Posterior vena cava (tissue), 2 donors: ENCODE results near the gene ZNRF3. TPM values are rescaled to one million over a fixed set of nuclear protein-coding genes. Genes with fewer than 3 reads are reported as not detected.
"Not testable (repeated sequence)": the region's sequence is repeated elsewhere in the genome, so short reads cannot be mapped to it uniquely, and the experiment has no call there.

ENCODE experiments used
- DNase-seq: peaks from one replicate; pipeline ENCODE4 v3.0.0-alpha.2; 2020; ENCODE audit warnings: low spot score
- intact Hi-C, 2 donors: fragments of 100-400 bp; cut with DNase I; formaldehyde crosslinking; loops; one replicate each; pipeline versions ENCODE4 v1.14.1 to v1.14.2; 2022 to 2023
- total RNA-seq, 2 donors: library from RNA; stranded (reverse); fragmentation: NEBNext Ultra II Directional; extraction: Animal tissue kit (Norgen Biotek cat#: 25700); gene quantifications; one replicate each; pipeline ENCODE4 v1.2.1, GENCODE V29; 2021
- donor health status: DM: yes; HTN: yes; CAD: no.
- donor health status: DM: yes; HTN: yes; CAD: no.

ZNRF3 gene
- total RNA-seq, 2 donors from 2014 or later: 7.5 to 8.5 TPM

DNA sequence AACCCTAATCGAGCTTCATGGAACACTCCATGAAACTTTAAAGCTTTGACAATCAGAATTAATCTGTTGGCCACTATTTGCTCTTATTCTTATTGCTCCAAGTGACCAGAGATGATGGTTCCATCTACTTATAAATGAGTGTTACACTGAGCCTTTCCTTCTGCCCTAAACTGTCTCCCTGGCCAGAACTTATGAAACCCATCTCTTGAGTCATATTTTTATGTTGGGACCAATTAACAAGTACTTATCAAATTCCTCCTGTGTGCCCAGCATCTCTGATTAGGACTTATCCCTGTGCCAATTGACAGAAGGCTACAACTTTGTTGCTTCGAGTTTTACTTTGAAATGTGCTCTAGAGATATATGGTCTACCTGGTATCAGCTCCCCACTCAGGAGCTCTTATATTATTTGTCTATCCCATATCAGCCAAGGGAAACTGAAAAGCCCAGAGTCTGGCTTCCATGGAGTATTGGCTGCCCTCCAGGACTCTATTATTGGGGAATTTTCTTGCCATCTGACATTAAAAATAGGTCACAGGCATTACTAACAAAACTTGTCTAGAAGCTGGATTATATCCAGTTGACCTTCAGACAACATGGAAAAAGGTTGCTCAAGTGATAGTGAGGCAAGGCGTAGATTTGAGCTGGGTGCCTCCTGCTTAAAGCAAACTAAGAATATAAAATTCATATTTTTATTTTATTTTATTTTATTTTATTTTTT lies 198.3 kb downstream of the ZNRF3 start:
- intact Hi-C loops: no loop called here

DNA sequence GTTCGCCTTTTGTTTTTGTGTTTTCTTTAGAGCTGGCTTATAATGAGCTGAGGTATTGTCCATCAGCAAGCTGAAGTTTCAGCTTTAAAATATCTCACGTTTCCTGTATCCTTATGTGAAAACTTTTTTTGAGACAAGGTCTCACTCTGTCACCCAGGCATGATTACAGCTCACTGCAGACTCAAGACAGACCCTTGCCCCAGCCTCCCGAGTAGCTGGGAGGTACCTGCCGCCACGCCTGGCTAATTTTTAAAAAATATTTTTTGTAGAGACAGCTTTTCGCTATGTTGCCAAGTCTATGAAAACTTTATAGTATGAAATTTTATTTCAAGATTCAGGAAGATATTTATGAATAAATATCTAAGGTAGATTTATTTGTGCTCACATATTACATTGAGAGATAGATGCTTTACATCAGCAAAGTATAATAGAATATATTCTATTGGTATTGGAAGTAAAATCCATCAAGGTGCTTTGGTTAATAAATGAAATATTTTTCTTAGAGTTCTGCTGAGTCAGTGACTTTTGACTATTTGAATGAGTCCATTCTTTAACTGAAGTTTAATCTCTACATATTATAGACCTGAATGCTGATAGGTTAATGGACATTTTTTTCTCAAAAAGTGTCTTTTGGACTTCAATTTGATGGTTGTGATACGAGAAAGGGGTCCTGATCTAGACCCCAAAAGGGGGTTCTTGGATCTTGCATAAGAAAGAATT lies 199.6 kb downstream of the ZNRF3 start:
- intact Hi-C loops: no loop called here
- no peak for DNase-seq

More for the DNA sequence above, 198.3 kb downstream of the ZNRF3 start:
- no peak for DNase-seq

GRCh38 chr22:29083576-29083932 lies 200.2 kb downstream of the ZNRF3 start:
- DNase-seq, intact Hi-C loops: not testable (repeated sequence)

GRCh38 chr22:29083933-29084591 lies 200.7 kb downstream of the ZNRF3 start:
- intact Hi-C loops: no loop called here
- no peak for DNase-seq

- intact Hi-C loops: no loop called here
These were observed 203.6 kb downstream of the ZNRF3 start for GRCh38 chr22:29087012-29087411.

DNA sequence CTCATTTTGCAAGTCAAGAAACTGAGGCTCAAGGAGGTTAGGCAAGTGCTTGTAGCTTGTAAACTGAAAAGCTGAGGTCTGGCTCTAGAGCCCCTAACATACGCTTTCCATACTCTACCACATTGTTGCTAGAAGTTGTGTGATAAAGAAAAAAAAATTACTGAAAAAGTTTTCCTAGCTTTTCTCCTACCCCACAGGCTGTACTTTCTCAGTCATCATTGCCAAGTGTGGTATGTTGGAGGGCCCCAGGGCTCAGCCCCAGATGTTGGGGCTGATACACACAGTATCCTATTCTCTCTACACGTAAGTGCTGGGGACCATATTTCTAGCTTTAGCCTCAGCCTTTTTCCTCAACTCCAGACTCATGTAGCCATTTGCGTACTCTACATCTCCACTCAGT lies 205.4 kb downstream of the ZNRF3 start:
- no peak for DNase-seq
- intact Hi-C loops: no loop called here

More at GRCh38 chr22:29087012-29087411, 203.6 kb downstream of the ZNRF3 start:
- no peak for DNase-seq

DNA sequence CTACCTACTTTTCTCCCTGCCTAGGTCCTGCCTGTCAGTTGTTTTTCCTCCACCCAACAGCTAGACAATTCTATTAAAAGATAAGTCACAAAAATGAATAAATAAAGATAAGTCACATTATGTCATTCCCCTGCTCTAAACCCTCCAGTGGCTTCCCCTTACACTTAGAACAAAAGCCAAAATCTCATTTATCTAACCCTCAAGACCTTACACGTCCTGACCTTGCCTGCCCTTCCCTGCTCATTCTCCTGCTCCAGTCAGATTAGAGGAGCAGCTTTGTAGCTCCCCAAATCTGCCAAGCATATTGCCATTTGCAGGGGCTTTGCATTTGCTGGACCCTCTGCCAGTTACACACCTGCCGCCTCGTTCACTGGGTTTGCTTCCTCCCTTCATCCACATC lies 206.1 kb downstream of the ZNRF3 start:
- no peak for DNase-seq

DNA sequence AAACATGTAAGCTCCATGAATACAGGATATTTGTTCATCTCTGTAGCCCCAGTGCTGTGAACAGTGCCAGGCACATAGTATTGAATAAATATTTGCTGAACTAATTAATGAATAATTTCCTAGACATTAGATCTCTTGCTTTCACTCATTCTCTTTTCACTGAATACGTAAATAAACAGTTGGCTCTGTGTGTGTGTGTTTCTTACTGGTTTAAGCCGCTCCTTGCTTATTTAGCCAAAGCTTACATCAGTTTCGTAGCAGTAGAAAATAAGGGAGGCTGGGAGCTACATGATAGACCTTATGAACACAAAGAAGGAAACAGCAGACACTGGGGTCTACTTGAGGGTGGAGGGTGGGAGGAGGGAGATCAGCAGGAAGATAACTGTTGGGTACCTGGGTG lies 206.7 kb downstream of the ZNRF3 start:
- intact Hi-C loops: no loop called here
- DNase-seq: no peak

More for the DNA sequence above, 206.1 kb downstream of the ZNRF3 start:
- intact Hi-C loops: no loop called here

DNA sequence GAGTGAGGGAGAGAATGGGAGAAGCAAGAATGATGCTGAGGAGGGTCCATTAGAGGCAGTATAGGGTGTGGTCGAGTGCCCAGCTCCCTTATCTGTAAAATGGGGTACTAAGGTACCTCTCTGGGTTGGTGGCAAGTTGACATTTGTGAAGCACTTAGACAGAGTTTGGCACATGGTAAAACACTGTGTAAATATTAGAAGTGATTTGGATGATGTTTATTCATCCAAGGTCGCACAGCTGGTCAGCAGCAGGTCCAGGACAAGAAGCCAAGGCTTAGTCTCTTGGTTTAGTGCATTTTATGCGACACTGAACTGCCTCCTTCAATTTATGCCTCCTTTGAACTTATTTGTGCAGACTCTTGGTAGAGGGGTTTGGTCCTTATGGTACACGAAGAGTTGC lies 208.9 kb downstream of the ZNRF3 start:
- intact Hi-C loops: no loop called here

GRCh38 chr22:29093030-29093429 lies 209.7 kb downstream of the ZNRF3 start:
- no peak for DNase-seq
- intact Hi-C loops: no loop called here

More for the DNA sequence above, 208.9 kb downstream of the ZNRF3 start:
- DNase-seq: no peak

- intact Hi-C loops: no loop called here
- DNase-seq: no peak
These were observed 210.3 kb downstream of the ZNRF3 start for GRCh38 chr22:29093501-29094300.

DNA sequence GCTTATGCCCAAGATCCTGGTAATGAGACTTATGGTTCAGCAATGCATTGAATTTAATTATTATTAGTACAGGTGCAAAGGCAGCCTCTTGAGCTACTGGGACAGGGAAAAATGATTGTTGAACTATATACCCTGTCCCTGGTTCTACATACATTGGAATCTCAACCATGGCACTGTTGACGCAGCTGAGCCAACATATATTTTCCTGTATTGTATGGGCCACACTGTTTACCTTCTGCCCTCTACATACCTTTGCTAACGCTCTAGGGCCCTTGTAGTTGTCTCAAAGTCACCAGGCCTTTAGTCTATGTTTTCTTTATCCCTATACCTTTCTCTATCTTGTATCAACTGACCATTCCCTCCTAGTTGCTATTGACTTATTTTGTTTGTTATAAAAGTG lies 212.1 kb downstream of the ZNRF3 start:
- no peak for DNase-seq
- intact Hi-C loops: no loop called here

DNA sequence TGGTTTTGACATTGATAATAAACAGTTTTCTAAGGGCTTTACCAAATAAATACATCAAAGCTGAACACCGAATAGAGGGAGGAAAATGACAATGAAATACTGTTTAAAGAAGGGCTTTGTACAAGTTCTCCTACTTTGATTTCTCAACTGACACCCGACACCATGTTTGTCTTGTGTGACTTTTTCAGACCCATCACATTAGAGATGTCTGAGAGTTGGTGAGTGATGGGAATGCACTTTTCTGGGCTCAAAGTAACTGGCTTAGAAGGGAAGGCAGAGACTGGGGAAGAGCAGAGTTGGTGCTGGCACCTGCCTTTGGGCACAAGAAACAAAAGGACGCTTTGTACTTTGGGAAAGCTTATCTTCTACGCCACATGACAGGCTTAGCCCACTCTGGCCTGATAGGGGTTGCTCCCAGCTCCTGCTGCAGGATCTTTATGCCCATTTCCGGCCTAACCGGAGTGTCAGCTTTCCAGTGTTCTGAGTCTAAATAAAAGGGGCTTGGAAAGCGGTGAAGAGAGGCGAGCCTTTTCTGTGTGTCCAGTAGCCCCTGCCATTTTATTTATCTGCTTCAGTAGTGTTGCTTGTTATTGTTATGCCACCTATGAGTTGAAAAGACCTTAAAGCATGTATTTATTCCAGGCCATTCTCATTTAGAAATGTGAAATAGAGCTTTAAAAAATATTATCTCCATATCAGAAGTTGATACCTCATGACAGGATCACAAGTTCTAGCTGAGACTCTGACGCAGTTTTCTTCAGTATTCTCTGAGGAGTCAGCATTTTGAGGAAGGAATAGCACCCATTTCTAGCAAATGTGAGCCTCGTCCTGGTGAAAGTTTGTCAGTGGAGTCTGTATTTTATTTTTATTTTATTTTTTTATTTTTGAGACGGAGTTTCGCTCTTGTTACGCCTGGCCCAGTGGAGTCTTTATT lies 213.6 kb downstream of the ZNRF3 start:
- intact Hi-C loops: no loop called here
- DNase-seq: no peak

DNA sequence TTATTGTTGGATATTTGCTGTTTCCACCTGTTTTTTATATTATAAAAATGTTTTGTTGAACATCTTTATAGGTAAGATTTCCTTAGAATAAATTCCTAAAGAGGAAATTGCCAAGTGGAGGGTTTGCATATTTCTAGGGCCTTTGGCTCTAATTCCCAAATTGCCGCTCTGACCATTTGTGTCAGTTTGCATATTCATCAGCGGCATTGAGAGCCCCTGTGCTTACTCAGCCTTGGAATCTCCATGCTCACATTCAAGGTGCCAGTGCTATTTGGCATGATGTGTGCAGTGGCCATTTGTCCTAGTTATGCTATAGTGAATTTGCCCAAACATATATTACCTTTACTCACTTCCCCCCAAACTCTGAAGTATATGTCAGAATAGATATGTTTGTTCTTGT lies 214.9 kb downstream of the ZNRF3 start:
- no peak for DNase-seq
- intact Hi-C loops: no loop called here

DNA sequence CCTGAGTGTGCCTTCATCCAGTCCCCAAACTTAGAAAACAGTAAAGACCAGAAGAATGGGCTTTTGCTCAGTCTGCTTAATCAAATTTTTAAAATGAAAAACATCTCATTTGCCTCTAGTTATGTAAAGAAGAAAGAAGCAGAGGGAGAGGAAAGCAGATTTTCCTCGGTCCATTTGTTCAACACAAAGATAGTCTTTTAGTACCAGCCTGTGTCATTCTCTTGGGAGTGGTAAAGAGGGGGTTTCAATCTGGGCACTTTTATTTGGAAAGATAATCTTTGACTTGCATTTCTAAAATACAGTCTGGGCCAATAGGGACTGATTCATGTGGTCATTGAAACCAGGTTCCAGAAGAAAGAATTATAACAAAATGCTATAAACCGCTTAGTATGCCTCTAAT lies 218.9 kb downstream of the ZNRF3 start:
- intact Hi-C loops: no loop called here
- DNase-seq: no peak

- DNase-seq: no peak
- intact Hi-C loops: no loop called here
These were observed 219.7 kb downstream of the ZNRF3 start for GRCh38 chr22:29103121-29103520.

- intact Hi-C loops: no loop called here
- DNase-seq: no peak
These were observed 222.1 kb downstream of the ZNRF3 start for GRCh38 chr22:29105468-29105867.

DNA sequence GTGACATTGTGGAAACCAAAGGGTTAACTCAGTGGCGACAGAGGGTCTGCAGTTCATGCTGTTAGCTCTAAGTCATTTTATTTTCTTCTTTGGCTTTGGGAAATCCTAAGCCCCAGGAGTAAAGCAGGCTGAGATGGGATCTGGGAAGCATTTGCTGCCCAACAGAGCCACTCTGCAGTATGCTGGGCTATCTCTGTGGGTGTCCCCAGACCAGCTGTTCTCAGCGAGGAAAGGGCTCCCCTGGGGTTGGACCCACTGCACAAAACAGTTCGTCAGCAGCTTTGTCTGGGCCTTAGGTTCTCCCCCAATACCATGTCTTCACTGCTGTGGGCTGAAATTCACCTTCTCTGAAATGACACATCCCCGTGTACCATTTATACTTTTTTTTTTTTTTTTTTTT lies 223.5 kb downstream of the ZNRF3 start:
- intact Hi-C loops: no loop called here
- no peak for DNase-seq
